Panc1 (cell line): Measurements from ENCODE around the gene SSH2. TPM values are rescaled to one million over a fixed set of nuclear protein-coding genes. Genes with fewer than 3 reads are reported as not detected.
A peak's percentile ranks its signal among the peaks of the same experiment; 100 is the strongest.

Source experiments
- ATAC-seq: fragments of 200-7000 bp; cut with Tn5 transposase; 2 replicates; pipeline ENCODE4 v1.9.1; 2020; ENCODE audit warnings: mild to moderate bottlenecking, moderate library complexity
- BruUV-seq: library from RNA; stranded (reverse); fragments of 400-500 nt; replicated peaks from 2 replicates; lab custom pipeline; 2021; lab: Mats Ljungman, UMichigan
- CTCF ChIA-PET: fragments of 300-600 bp; sonication (Branson Sonifier 250); formaldehyde crosslinking; loops from one replicate; lab custom pipeline; 2022; ENCODE audit warnings: antibody characterized with exemption; lab: Charles Lee
- POLR2A ChIA-PET: fragments of 300-600 bp; sonication (Branson Sonifier 250); formaldehyde crosslinking; loops from one replicate; lab custom pipeline; 2022; ENCODE audit warnings: antibody characterized with exemption; lab: Charles Lee
- DNase-seq: peaks from one replicate; pipeline ENCODE4 v3.0.0-alpha.2; 2010; ENCODE audit warnings: low read depth, low spot score
- H3K27ac ChIP-seq: 2 replicates; pipeline ENCODE4 v1.5.1; 2011; ENCODE audit warnings: mild to moderate bottlenecking, low read length, inconsistent platforms
- H3K27me3 ChIP-seq: fragments of 200-500 bp; sonication (Bioruptor generic); 2 replicates; pipeline ENCODE4 v1.6.0; 2014; ENCODE audit warnings: low read length, inconsistent platforms; ENCODE audit not compliant: control insufficient read depth, insufficient read depth
- H3K36me3 ChIP-seq: fragments of 200-500 bp; sonication (Bioruptor generic); 2 replicates; pipeline ENCODE4 v1.5.1; 2014; ENCODE audit warnings: inconsistent platforms, mild to moderate bottlenecking, low read length, moderate library complexity; ENCODE audit not compliant: control insufficient read depth, insufficient read depth
- H3K4me1 ChIP-seq: 2 replicates; pipeline ENCODE4 v1.5.1; 2011; ENCODE audit warnings: inconsistent platforms, mild to moderate bottlenecking, low read length, moderate library complexity; ENCODE audit not compliant: control insufficient read depth, insufficient read depth
- H3K4me3 ChIP-seq, 2 experiments: 2 replicates each; pipeline ENCODE4 v1.5.1; 2011 to 2012; ENCODE audit warnings: low read depth in 2 of 2, low read length in 2 of 2, mild to moderate bottlenecking in 2 of 2, inconsistent platforms in 1 of 2, moderate library complexity in 1 of 2
- H3K9me3 ChIP-seq: fragments of 200-500 bp; sonication (Bioruptor generic); 2 replicates; pipeline ENCODE4 v1.5.1; 2014; ENCODE audit warnings: low read depth, mild to moderate bottlenecking, inconsistent platforms, low read length, moderate library complexity; ENCODE audit not compliant: control insufficient read depth, insufficient read depth
- CTCF ChIP-seq: fragments of 450-650 bp; IDR thresholded peaks from 2 replicates; pipeline ENCODE4 v1.5.1; 2017; ENCODE audit warnings: mild to moderate bottlenecking
- POLR2AphosphoS5 ChIP-seq: IDR thresholded peaks from 2 replicates; pipeline ENCODE4 v1.6.1; 2012; ENCODE audit warnings: mild to moderate bottlenecking, low read depth, low read length, moderate library complexity
- REST ChIP-seq, 2 experiments: IDR thresholded peaks; 2 replicates each; pipeline ENCODE4 v1.6.1; 2011 to 2012; ENCODE audit warnings: low read depth in 2 of 2, control low read depth in 1 of 2, low read length in 1 of 2, mild to moderate bottlenecking in 1 of 2, moderate library complexity in 1 of 2; ENCODE audit not compliant: insufficient read depth in 1 of 2
- SIN3A ChIP-seq: IDR thresholded peaks from 2 replicates; pipeline ENCODE4 v1.6.1; 2012; ENCODE audit warnings: low read depth, mild to moderate bottlenecking, low read length, moderate library complexity, borderline replicate concordance; ENCODE audit not compliant: insufficient read depth
- TCF7L2 ChIP-seq: IDR thresholded peaks from 2 replicates; pipeline ENCODE4 v1.6.1; 2011; ENCODE audit warnings: mild to moderate bottlenecking, low read depth, low read length, inconsistent platforms
- in situ Hi-C: cut with HindIII; loops from 2 replicates; pipeline ENCODE4 v1.10.0; 2016; ENCODE audit warnings: low sequenced_read_pairs, low pct_unique_long_range_greater_than_20kb
- intact Hi-C: fragments of 100-400 bp; cut with micrococcal nuclease; formaldehyde crosslinking; loops from one replicate; pipeline ENCODE4 v1.10.0; 2022; ENCODE audit not compliant: unreplicated experiment
- total RNA-seq: library from RNA; stranded (reverse); gene quantifications from one replicate; pipeline ENCODE4 v1.2.1, GENCODE V29; 2021; ENCODE audit not compliant: unreplicated experiment

SSH2 gene
- total RNA-seq, 1 experiment from 2014 or later, result 30.6 TPM

GRCh38 chr17:29588017-29588561, 341.9 kb downstream of the SSH2 start:
- intact Hi-C loops, result no loop called here
- in situ Hi-C loops, result no loop called here
- H3K27me3 ChIP-seq, result no peaks in the 10 kb centered on the region
- ATAC-seq (no peak), DNase-seq (no peak)
- ChIA-PET CTCF (interaction anchor here (0.6 kb wide), 2 partner anchors 217 to 649 kb away, joined by 3 to 6 read pairs; no protein-coding TSS in a partner anchor), POLR2A (interaction anchor here (0.6 kb wide), 1 partner anchor 224 kb away, joined by 3 read pairs; no protein-coding TSS in a partner anchor)
- TF ChIP-seq REST (IDR thresholded peaks at IDR 0.05; ENCODE audit: insufficient read depth in 1 of 2, low read depth in 2 of 2, low read length in 1 of 2) (no peak), SIN3A (no peak), POLR2AphosphoS5 (no peak), TCF7L2 (no peak), CTCF (no peak)
- peaks cover 50% of the 10 kb centered on the region for H3K4me1 ChIP-seq
- H3K4me3 ChIP-seq, result peak overlapping the region; percentile 77 to 92
- no TSS peak for BruUV-seq
- peaks cover 5% of the 10 kb centered on the region; the same call in 1 of the 2 replicates for H3K36me3 ChIP-seq
- H3K27ac ChIP-seq, result peak overlapping the region; percentile 82
- H3K9me3 ChIP-seq, result no peaks in the 10 kb centered on the region

- in situ Hi-C loops, result no loop called here
- intact Hi-C loops, result no loop called here
- H3K4me3 ChIP-seq, result peak overlapping the region; percentile 77 to 92
- TF ChIP-seq POLR2AphosphoS5 (no peak), TCF7L2 (no peak), SIN3A (no peak), CTCF (no peak), REST (IDR thresholded peaks at IDR 0.05; ENCODE audit: insufficient read depth in 1 of 2, low read depth in 2 of 2, low read length in 1 of 2) (no peak)
- peaks cover 5% of the 10 kb centered on the region; the same call in 1 of the 2 replicates for H3K36me3 ChIP-seq
- POLR2A ChIA-PET, result no interaction called here
- ATAC-seq (no peak), DNase-seq (no peak)
- no peak overlapping the region; the same call in 1 of the 2 replicates for H3K27ac ChIP-seq
- no TSS peak for BruUV-seq
- no peaks in the 10 kb centered on the region for H3K9me3 ChIP-seq
- H3K4me1 ChIP-seq, result peaks cover 48% of the 10 kb centered on the region
- H3K27me3 ChIP-seq, result no peaks in the 10 kb centered on the region
- CTCF ChIA-PET, result interaction anchor here (0.6 kb wide), 3 partner anchors 192 to 649 kb away, joined by 3 to 7 read pairs (median 6); no protein-coding TSS in a partner anchor
These were observed 342.4 kb downstream of the SSH2 start for GRCh38 chr17:29587591-29587990.
